ENCODE results near the gene B4GALNT3.
A peak's percentile ranks its signal among the peaks of the same experiment; 100 is the strongest.

B4GALNT3 gene

GRCh38 chr12:460261-461230, 807 bp downstream of the B4GALNT3 start:
- H3K9me3 Mint-ChIP-seq: no peaks in the 10 kb centered on the region
- peaks cover 41% of the 10 kb centered on the region for H3K27me3 Mint-ChIP-seq
- no peaks in the 10 kb centered on the region for H3K36me3 Mint-ChIP-seq (ENCODE audit: low read depth)
- peaks cover 21% of the 10 kb centered on the region for H3K4me1 Mint-ChIP-seq (ENCODE audit: low read depth)
- H3K27ac Mint-ChIP-seq: peak overlapping the region; percentile 7
- peak; percentile 63 for DNase-seq
- peak overlapping the region; percentile 74 for H3K4me3 Mint-ChIP-seq

- Mint-ChIP-seq H3K9me3 (no peaks in the 10 kb centered on the region), H3K27ac (no peak overlapping the region), H3K36me3 (ENCODE audit: low read depth) (no peaks in the 10 kb centered on the region)
Measured at GRCh38 chr12:461425-461824, 1.7 kb downstream of the B4GALNT3 start.

GRCh38 chr12:462936-463705, 3.4 kb downstream of the B4GALNT3 start:
- Mint-ChIP-seq H3K4me1 (ENCODE audit: low read depth) (peaks cover 13% of the 10 kb centered on the region), H3K36me3 (ENCODE audit: low read depth) (no peaks in the 10 kb centered on the region), H3K27ac (no peak overlapping the region), H3K4me3 (no peak overlapping the region), H3K27me3 (peaks cover 35% of the 10 kb centered on the region), H3K9me3 (no peaks in the 10 kb centered on the region)
- no peak for DNase-seq

More at GRCh38 chr12:461425-461824, 1.7 kb downstream of the B4GALNT3 start:
- H3K4me1 Mint-ChIP-seq (ENCODE audit: low read depth): peaks cover 21% of the 10 kb centered on the region
- H3K4me3 Mint-ChIP-seq: peak overlapping the region; percentile 68
- H3K27me3 Mint-ChIP-seq: peaks cover 41% of the 10 kb centered on the region
- DNase-seq: no peak

- Mint-ChIP-seq H3K36me3 (ENCODE audit: low read depth) (no peaks in the 10 kb centered on the region), H3K4me1 (ENCODE audit: low read depth) (peaks cover 5% of the 10 kb centered on the region), H3K9me3 (no peaks in the 10 kb centered on the region), H3K27me3 (peaks cover 23% of the 10 kb centered on the region), H3K4me3 (no peak overlapping the region), H3K27ac (no peak overlapping the region)
- DNase-seq: no peak
Measured at GRCh38 chr12:464484-465267, 4.9 kb downstream of the B4GALNT3 start.

GRCh38 chr12:466039-466438, 6.3 kb downstream of the B4GALNT3 start:
- no peak for DNase-seq
- no peaks in the 10 kb centered on the region for H3K36me3 Mint-ChIP-seq (ENCODE audit: low read depth)
- H3K27me3 Mint-ChIP-seq: peaks cover 20% of the 10 kb centered on the region
- H3K4me3 Mint-ChIP-seq: no peak overlapping the region
- H3K27ac Mint-ChIP-seq: no peak overlapping the region
- H3K4me1 Mint-ChIP-seq (ENCODE audit: low read depth): peaks cover 3% of the 10 kb centered on the region
- H3K9me3 Mint-ChIP-seq: no peaks in the 10 kb centered on the region

GRCh38 chr12:466762-467161, 7.0 kb downstream of the B4GALNT3 start:
- Mint-ChIP-seq H3K4me1 (ENCODE audit: low read depth) (no peaks in the 10 kb centered on the region), H3K4me3 (no peak overlapping the region), H3K36me3 (ENCODE audit: low read depth) (no peaks in the 10 kb centered on the region), H3K9me3 (no peaks in the 10 kb centered on the region), H3K27ac (no peak overlapping the region), H3K27me3 (peaks cover 13% of the 10 kb centered on the region)
- no peak for DNase-seq

GRCh38 chr12:467591-467990, 7.9 kb downstream of the B4GALNT3 start:
- no peak for DNase-seq
- H3K27me3 Mint-ChIP-seq: peaks cover 5% of the 10 kb centered on the region
- H3K4me1 Mint-ChIP-seq (ENCODE audit: low read depth): no peaks in the 10 kb centered on the region
- no peak overlapping the region for H3K27ac Mint-ChIP-seq
- no peaks in the 10 kb centered on the region for H3K9me3 Mint-ChIP-seq
- no peak overlapping the region for H3K4me3 Mint-ChIP-seq
- H3K36me3 Mint-ChIP-seq (ENCODE audit: low read depth): no peaks in the 10 kb centered on the region

GRCh38 chr12:468671-469389, 9.1 kb downstream of the B4GALNT3 start:
- Mint-ChIP-seq H3K36me3 (ENCODE audit: low read depth) (no peaks in the 10 kb centered on the region), H3K9me3 (no peaks in the 10 kb centered on the region), H3K27me3 (peaks cover 7% of the 10 kb centered on the region), H3K4me3 (no peak overlapping the region), H3K27ac (no peak overlapping the region), H3K4me1 (ENCODE audit: low read depth) (no peaks in the 10 kb centered on the region)
- DNase-seq: no peak

GRCh38 chr12:470133-470532, 10.4 kb downstream of the B4GALNT3 start:
- Mint-ChIP-seq H3K9me3 (no peaks in the 10 kb centered on the region), H3K27me3 (peaks cover 12% of the 10 kb centered on the region), H3K27ac (no peak overlapping the region), H3K36me3 (ENCODE audit: low read depth) (no peaks in the 10 kb centered on the region), H3K4me3 (no peak overlapping the region), H3K4me1 (ENCODE audit: low read depth) (no peaks in the 10 kb centered on the region)
- DNase-seq: no peak

- Mint-ChIP-seq H3K4me1 (ENCODE audit: low read depth) (no peaks in the 10 kb centered on the region), H3K9me3 (no peaks in the 10 kb centered on the region), H3K4me3 (no peak overlapping the region), H3K27ac (no peak overlapping the region), H3K27me3 (peaks cover 12% of the 10 kb centered on the region), H3K36me3 (ENCODE audit: low read depth) (no peaks in the 10 kb centered on the region)
- DNase-seq: no peak
Measured at GRCh38 chr12:473198-473597, 13.5 kb downstream of the B4GALNT3 start.

- no peaks in the 10 kb centered on the region for H3K36me3 Mint-ChIP-seq (ENCODE audit: low read depth)
- DNase-seq: no peak
Measured at GRCh38 chr12:473863-474577, 14.3 kb downstream of the B4GALNT3 start.

GRCh38 chr12:475286-475685, 15.5 kb downstream of the B4GALNT3 start:
- Mint-ChIP-seq H3K4me3 (no peak overlapping the region), H3K9me3 (no peaks in the 10 kb centered on the region)

More at GRCh38 chr12:473863-474577, 14.3 kb downstream of the B4GALNT3 start:
- Mint-ChIP-seq H3K27ac (no peak overlapping the region), H3K27me3 (peaks cover 12% of the 10 kb centered on the region), H3K4me3 (no peak overlapping the region), H3K4me1 (ENCODE audit: low read depth) (no peaks in the 10 kb centered on the region), H3K9me3 (no peaks in the 10 kb centered on the region)

GRCh38 chr12:479161-479560, 19.4 kb downstream of the B4GALNT3 start:
- Mint-ChIP-seq H3K4me1 (ENCODE audit: low read depth) (no peaks in the 10 kb centered on the region), H3K9me3 (no peaks in the 10 kb centered on the region), H3K36me3 (ENCODE audit: low read depth) (no peaks in the 10 kb centered on the region), H3K4me3 (no peak overlapping the region), H3K27me3 (peaks cover 17% of the 10 kb centered on the region), H3K27ac (no peak overlapping the region)
- no peak for DNase-seq

More at GRCh38 chr12:475286-475685, 15.5 kb downstream of the B4GALNT3 start:
- Mint-ChIP-seq H3K27ac (no peak overlapping the region), H3K27me3 (peaks cover 9% of the 10 kb centered on the region), H3K4me1 (ENCODE audit: low read depth) (no peaks in the 10 kb centered on the region), H3K36me3 (ENCODE audit: low read depth) (no peaks in the 10 kb centered on the region)
- no peak for DNase-seq
